GM19351 (cell line): Measurements from ENCODE around the gene GRB10.

Experiments
- ATAC-seq: cut with Tn5 transposase; IDR thresholded peaks from one replicate; pipeline ENCODE4 v1.9.1; 2021; ENCODE audit warnings: mild to moderate bottlenecking, moderate library complexity; ENCODE audit not compliant: unreplicated experiment

The GRB10 gene

GRCh38 chr7:50696810-50697582 lies 85.7 kb downstream of the GRB10 start:
- no peak for ATAC-seq

DNA sequence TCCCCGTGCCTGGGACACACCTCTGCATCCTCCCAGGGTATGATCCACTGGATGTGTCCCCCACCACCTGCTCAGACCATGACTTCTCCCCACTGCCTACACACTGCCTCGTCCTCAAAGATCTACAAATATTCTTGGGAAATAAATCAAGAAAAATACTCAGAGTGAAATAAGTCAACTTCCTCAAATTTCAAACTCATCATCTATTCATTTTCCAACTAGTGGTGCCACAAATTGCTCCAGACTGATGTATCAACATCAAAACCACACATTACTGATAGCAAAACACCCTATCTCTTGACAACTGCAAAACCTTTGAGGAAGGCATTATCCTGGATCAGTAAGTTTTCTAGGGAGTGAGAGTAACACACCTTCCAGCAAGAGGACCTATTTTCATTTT lies 87.7 kb downstream of the GRB10 start:
- no peak for ATAC-seq

- no peak for ATAC-seq
These were observed 89.1 kb downstream of the GRB10 start for GRCh38 chr7:50693455-50694130.

DNA sequence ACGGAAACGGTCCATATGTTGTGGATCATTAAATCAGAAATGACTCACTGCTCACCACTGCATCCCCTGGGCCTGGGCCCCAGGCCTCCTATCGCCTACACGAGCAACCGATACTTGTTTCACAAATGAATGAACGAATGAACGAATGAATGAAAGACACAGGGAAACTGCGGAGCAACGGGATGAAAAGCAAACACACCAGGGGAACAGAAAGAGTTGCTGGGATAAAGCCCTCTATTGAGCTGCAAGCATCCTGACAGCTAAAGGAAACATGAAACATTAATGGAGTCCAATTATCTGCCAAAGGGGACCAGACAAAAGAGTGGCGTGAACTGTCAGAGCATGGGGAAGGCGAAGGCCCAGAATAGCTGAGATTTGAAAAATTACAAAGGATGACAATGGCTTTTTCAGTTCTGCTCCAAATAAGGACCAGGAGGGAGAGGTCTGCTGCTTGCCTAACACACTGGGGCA lies 92.1 kb downstream of the GRB10 start:
- ATAC-seq: no peak

- ATAC-seq: no peak
These were observed 94.5 kb downstream of the GRB10 start for GRCh38 chr7:50688226-50688590.

DNA sequence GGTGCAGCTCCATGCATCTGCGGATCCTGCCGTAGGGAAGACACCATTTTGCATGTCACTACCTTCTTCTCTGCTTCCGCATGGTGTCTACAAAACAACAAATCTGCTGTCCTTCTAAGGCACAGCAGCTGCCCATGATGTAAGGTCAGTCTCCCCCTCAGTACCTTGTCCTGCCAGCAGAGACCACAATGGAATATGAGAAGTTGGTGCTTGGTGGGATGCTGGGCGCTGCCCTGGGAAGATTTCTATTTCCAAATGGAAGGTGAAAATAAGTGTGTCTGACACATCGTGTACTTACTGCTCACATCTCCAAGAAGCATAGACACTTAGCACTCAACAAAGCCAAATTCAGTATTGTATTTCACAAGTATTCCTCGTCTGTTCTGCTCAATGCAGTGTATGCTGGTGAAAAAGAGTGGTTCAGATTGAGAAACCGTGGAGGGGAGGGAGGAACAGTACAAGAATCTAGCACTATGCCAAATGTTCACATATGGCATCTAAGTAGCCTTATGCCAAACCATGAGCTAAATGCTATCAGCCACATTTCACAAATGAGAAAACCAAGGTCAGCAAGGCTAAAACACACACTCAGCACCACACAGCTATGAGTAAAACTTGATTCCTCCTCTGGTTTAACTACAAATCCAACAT lies 95.0 kb downstream of the GRB10 start:
- ATAC-seq: no peak

- no peak for ATAC-seq
These were observed 95.6 kb downstream of the GRB10 start for GRCh38 chr7:50687096-50687495.

DNA sequence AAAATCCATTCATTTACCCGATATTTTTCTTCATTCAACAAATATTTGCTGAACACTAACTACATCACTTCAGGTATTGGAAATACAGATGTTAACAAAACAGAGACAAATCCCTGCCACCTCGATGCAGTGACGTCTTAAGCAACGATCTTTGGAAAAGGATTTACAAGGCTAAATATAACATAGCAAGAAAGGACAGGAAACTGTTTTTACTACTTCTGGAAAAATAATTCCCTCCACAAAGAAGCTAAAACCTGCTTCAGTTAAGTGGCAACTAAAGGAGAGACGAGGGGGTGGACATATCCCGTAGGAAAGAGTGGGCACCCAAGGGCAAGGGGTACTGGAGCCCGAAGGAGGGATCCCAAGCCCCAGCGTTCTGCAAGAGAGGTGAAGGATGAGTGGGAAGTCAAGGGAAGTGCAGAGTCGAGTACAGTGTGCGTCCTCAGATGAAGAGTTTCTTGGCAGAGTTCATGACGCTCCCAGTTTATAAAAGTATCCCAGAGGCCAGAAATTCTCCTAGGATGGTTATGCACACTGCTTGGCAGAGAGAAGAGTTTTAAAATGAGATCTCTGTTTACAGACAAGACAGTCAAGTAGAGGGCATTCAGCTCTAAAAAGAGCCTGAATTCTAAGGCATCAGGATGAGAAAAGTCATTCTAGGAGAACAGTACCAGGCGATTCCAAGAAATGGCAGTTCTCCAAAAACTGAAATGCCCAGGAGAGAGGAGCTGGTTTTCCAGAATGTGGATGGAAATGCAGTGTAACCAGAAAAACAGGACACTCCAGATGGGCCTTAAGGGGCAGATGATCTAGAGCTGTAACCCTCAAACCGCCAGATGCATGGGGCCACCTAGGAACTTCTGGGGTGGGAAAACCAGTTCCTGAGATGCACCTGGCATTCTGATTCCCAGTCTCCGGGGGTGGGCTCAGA lies 97.3 kb downstream of the GRB10 start:
- no peak for ATAC-seq

- no peak for ATAC-seq
These were observed 98.0 kb downstream of the GRB10 start for GRCh38 chr7:50684713-50685075.

GRCh38 chr7:50684011-50684712 lies 98.5 kb downstream of the GRB10 start:
- no peak for ATAC-seq

DNA sequence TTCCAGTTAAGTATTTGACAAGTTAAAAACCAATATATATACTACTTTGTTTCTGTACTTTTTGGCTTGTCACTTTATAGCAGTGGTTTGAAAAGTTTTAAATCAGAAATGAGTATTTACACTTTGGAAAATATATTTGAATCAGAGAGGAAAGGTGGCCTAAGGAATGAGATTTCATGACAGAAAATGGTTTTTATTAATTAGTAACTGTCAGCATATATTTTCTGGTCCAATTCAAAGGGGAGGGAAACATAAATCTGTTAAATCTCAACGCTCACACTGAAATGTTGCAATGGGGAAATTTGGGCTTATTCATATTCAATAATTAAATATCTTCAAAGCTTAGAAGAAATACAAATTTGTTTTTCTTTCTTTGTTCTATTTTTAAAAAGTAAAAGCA lies 100.1 kb downstream of the GRB10 start:
- ATAC-seq: no peak

DNA sequence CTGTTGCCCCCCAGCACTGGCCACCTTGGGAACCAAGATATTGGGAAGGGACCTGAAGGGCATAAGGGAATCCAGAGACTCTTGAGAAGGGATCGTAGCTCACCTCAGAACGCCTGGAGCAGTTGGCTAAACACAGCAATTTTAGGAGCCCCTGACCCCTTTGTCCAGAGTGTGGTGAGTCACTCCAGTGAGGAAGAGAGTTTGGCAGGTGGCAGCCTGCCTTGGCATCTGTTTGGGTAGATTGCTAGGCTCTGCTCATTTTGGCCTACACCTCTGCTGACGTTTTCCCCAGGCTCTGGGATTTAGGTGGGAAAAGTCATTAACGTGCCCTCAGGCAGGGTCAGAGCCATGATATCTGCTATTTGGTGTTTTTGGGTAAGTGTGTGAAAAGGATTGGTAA lies 100.6 kb downstream of the GRB10 start:
- no peak for ATAC-seq

- no peak for ATAC-seq
These were observed 101.2 kb downstream of the GRB10 start for GRCh38 chr7:50681432-50682045.

- peak; percentile 89 for ATAC-seq
These were observed 103.3 kb downstream of the GRB10 start for GRCh38 chr7:50679218-50680007.

DNA sequence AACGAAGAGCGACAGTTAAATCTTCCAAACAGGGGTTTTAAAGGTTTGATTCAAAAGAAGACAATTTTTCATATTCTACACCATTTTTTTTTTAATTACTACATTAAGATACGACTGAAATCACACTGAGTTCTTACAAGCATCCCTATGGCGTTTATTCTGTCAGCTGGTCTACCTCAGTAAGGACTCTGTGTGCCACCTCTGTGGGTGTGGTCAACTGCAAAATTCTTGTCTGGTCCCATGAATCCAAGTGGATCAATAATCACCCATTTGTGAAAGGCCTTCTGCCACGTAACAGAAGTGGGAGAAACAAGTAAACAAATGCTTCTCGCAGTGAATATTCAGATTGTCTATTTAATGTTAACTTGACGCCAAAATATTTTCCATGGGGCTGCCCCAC lies 104.1 kb downstream of the GRB10 start:
- no peak for ATAC-seq

- ATAC-seq: no peak
These were observed 105.1 kb downstream of the GRB10 start for GRCh38 chr7:50677638-50677996.

DNA sequence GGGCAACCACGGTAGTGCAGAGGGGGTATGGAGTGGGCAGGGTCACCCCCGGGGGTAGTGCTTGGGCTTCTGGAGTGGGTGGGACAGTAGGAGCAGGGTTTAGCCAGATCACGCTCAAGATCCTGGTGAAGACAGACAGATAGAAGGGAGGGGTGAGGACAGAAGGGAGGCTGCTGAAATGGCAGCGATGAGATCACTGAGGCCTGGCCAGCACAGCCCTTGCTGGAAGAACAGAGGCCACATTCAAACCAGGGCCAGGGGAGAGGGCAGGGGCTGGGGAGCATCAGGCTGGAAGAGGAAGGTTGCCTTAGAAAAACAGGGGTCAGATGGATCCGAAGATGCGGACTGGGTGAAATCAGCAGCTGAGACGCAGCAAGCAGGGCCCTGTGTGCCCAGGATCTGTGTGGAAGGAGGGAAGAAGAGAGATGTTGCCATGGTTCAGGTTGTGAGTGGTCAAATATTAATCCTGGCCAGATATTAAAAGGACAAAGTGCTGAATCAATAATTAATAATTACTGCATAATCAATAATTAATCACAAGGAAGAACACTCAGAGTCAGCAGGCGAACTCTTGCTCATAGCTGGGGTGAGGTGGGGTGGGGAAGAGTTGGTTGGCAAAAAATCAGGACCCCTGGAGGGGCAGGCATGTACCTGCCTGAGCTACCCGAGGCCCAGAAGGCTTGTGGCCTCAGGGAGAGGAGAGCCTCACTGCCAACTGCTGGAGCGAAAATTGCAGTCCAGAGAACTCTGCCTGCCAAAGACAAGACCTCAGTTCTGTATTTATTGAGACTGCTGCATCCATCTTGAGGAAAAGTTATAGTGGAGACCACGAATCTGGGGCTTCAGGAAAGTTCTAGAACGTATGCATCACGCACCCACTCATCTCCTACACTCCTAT lies 105.7 kb downstream of the GRB10 start:
- ATAC-seq: no peak

GRCh38 chr7:50676079-50676478 lies 106.6 kb downstream of the GRB10 start:
- ATAC-seq: no peak
